DOHH2 (cell line): Measurements from ENCODE around the gene CCDC106.

Experiments
- H3F3A ChIP-seq: fragments of 200-600 bp; sonication (generic), shearing (Covaris generic); 2 replicates; pipeline ENCODE4 v1.6.0; 2016; ENCODE audit warnings: antibody characterized with exemption, mild to moderate bottlenecking; ENCODE audit not compliant: control insufficient read depth, insufficient read depth
- H3K27ac ChIP-seq: fragments of 200-600 bp; sonication (generic); 2 replicates; pipeline ENCODE4 v1.5.1; 2014; ENCODE audit warnings: low read depth, mild to moderate bottlenecking, low read length, moderate library complexity
- H3K27me3 ChIP-seq: fragments of 200-600 bp; sonication (generic); 2 replicates; pipeline ENCODE4 v1.6.1; 2014; ENCODE audit warnings: mild to moderate bottlenecking, low read length, mixed read lengths; ENCODE audit not compliant: control insufficient read depth
- H3K36me3 ChIP-seq: fragments of 200-600 bp; sonication (generic); 2 replicates; pipeline ENCODE4 v1.6.1; 2014; ENCODE audit warnings: mild to moderate bottlenecking, low read length, moderate library complexity, mixed read lengths; ENCODE audit not compliant: control insufficient read depth
- H3K4me1 ChIP-seq: fragments of 200-600 bp; sonication (generic); 2 replicates; pipeline ENCODE4 v1.6.1; 2014; ENCODE audit warnings: mild to moderate bottlenecking, low read length, mixed read lengths; ENCODE audit not compliant: control insufficient read depth
- H3K4me2 ChIP-seq: fragments of 200-600 bp; sonication (generic); 2 replicates; pipeline ENCODE4 v1.6.0; 2014; ENCODE audit warnings: mild to moderate bottlenecking, low read length, moderate library complexity
- H3K4me3 ChIP-seq: fragments of 200-600 bp; sonication (generic); 2 replicates; pipeline ENCODE4 v1.5.1; 2014; ENCODE audit warnings: mild to moderate bottlenecking, low read length, mixed read lengths
- H3K79me2 ChIP-seq: fragments of 200-600 bp; sonication (generic); 2 replicates; pipeline ENCODE4 v1.6.1; 2014; ENCODE audit warnings: mild to moderate bottlenecking, low read length, mixed read lengths; ENCODE audit not compliant: control insufficient read depth
- H3K9me2 ChIP-seq: fragments of 200-600 bp; sonication (generic); replicated peaks from 2 replicates; pipeline ENCODE4 v1.6.1; 2014; ENCODE audit warnings: mild to moderate bottlenecking, low read length, mixed read lengths; ENCODE audit not compliant: control insufficient read depth
- H3K9me3 ChIP-seq: fragments of 200-600 bp; sonication (generic); 2 replicates; pipeline ENCODE4 v1.6.1; 2014; ENCODE audit warnings: antibody characterized with exemption, low read length, mixed read lengths; ENCODE audit not compliant: control insufficient read depth, insufficient read depth
- H4K20me1 ChIP-seq: fragments of 200-600 bp; sonication (generic); 2 replicates; pipeline ENCODE4 v1.6.0; 2014; ENCODE audit warnings: low read depth, mild to moderate bottlenecking, antibody characterized with exemption, low read length, moderate library complexity; ENCODE audit not compliant: control insufficient read depth, insufficient read depth
- EZH2phosphoT487 ChIP-seq: fragments of 200-600 bp; sonication (generic); IDR thresholded peaks from 2 replicates; pipeline ENCODE4 v1.6.1; 2017; ENCODE audit warnings: borderline replicate concordance, mild to moderate bottlenecking, antibody characterized with exemption, low read length, moderate library complexity, mixed read lengths
- TF ChIP-seq, protein P1 (sequence below): fragments of 200-600 bp; sonication (generic); IDR thresholded peaks from one replicate; pipeline ENCODE4 v1.5.1; 2014; ENCODE audit warnings: antibody characterized with exemption, mild to moderate bottlenecking, low read depth, low read length; ENCODE audit not compliant: poor library complexity, severe bottlenecking

Gene CCDC106

DNA sequence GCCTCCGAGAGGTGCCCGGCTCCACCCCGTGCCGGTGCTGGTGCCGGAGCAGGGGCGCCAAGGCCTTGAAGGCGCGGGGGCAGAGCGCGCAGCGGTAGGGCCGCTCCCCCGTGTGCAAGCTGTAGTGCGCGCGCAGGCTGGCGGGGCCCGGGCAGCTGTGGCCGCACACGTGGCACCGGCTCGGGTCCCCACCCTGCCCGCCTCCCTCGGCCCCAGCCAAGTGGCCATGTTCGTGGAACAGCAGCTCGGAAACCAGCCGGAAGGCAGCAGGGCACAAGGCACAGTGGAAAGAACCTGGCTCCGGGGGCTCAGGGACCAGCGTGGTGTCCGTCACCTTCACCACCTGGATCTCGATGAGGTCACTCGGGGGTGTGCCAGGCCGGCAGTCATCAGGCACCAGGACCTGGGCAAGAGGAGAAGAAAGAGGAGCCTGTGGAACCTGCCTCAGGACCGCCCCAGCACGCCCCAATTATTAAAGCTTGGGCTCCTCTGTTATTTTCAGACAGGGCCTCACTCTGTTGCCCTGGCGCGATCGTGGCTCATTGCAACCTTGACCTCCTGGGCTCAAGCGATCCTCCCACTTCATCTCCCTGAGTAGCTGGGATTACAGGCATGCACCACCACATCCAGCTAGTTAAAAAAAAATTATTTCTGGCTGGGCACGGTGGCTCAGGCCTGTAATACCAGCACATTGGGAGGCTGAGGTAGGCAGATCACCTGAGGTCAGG lies 25.6 kb upstream of the CCDC106 start:
- Histone ChIP-seq H3K9me3 (no peaks in the 10 kb centered on the region), H3K4me1 (peaks cover 14% of the 10 kb centered on the region), H3K4me3 (no peak overlapping the region), H3K36me3 (peaks cover 5% of the 10 kb centered on the region; the same call in 1 of the 2 replicates), H3K4me2 (no peak overlapping the region), H4K20me1 (peaks cover 4% of the 10 kb centered on the region; the same call in 1 of the 2 replicates), H3K9me2 (no peaks in the 10 kb centered on the region), H3K27me3 (no peaks in the 10 kb centered on the region), H3K27ac (no peak overlapping the region), H3K79me2 (no peaks in the 10 kb centered on the region), H3F3A (peaks cover 11% of the 10 kb centered on the region)
- no peak for TF ChIP-seq EZH2phosphoT487
- TF ChIP-seq, protein P1, sequence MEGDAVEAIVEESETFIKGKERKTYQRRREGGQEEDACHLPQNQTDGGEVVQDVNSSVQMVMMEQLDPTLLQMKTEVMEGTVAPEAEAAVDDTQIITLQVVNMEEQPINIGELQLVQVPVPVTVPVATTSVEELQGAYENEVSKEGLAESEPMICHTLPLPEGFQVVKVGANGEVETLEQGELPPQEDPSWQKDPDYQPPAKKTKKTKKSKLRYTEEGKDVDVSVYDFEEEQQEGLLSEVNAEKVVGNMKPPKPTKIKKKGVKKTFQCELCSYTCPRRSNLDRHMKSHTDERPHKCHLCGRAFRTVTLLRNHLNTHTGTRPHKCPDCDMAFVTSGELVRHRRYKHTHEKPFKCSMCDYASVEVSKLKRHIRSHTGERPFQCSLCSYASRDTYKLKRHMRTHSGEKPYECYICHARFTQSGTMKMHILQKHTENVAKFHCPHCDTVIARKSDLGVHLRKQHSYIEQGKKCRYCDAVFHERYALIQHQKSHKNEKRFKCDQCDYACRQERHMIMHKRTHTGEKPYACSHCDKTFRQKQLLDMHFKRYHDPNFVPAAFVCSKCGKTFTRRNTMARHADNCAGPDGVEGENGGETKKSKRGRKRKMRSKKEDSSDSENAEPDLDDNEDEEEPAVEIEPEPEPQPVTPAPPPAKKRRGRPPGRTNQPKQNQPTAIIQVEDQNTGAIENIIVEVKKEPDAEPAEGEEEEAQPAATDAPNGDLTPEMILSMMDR: no peak

DNA sequence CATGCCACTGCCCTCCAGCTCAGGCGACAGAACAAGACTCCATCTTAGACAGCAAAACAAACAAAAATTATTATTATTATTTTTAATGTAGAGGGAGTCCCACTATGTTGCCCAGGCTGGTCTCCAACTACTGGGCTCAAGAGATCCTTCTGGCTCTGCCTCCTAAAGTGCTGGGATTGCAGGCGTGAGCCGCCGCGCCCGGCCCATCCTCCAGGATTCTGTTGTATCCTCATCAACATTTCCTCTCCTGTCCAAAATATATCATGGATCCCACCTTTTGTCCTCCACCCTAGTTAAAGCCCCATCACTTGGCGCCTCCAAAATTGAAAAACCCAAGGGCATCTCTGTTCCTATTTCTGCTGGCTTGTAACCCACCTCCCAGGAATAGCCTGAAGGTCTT lies 24.9 kb upstream of the CCDC106 start:
- no peak for TF ChIP-seq EZH2phosphoT487
- TF ChIP-seq, protein P1: no peak
- H4K20me1 ChIP-seq: peaks cover 4% of the 10 kb centered on the region; the same call in 1 of the 2 replicates
- H3K9me3 ChIP-seq: no peaks in the 10 kb centered on the region
- no peaks in the 10 kb centered on the region for H3K79me2 ChIP-seq
- H3K27ac ChIP-seq: no peak overlapping the region
- H3K27me3 ChIP-seq: no peaks in the 10 kb centered on the region
- H3K4me2 ChIP-seq: peak overlapping the region; percentile 14; the same call in 1 of the 2 replicates
- H3K9me2 ChIP-seq: no peaks in the 10 kb centered on the region
- H3K4me1 ChIP-seq: peaks cover 14% of the 10 kb centered on the region
- no peak overlapping the region for H3K4me3 ChIP-seq
- H3K36me3 ChIP-seq: no peaks in the 10 kb centered on the region
- peaks cover 11% of the 10 kb centered on the region for H3F3A ChIP-seq

DNA sequence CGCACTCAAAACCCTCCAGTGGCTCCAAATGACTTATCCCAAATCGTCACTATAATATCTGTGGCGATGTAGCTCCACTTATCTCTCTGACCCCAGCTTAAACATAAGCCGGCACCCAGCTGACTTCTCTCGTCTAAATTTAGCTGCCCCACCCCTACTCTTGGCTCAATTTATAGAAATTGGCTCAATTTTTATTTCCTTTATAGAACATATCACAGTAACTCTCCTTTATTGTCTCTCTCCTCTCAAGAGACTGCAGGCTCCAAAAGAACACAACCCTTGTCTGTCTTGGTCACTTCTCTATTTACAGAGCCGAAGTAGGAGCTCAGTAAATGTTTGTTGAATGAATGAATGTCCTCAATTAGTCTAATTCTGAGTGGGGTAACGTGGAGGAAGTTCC lies 24.5 kb upstream of the CCDC106 start:
- no peak overlapping the region for H3K27ac ChIP-seq
- H3K27me3 ChIP-seq: no peaks in the 10 kb centered on the region
- no peaks in the 10 kb centered on the region for H3K36me3 ChIP-seq
- H3K79me2 ChIP-seq: no peaks in the 10 kb centered on the region
- peaks cover 14% of the 10 kb centered on the region for H3K4me1 ChIP-seq
- H4K20me1 ChIP-seq: peaks cover 4% of the 10 kb centered on the region; the same call in 1 of the 2 replicates
- peak overlapping the region; percentile 14; the same call in 1 of the 2 replicates for H3K4me2 ChIP-seq
- TF ChIP-seq, protein P1: no peak
- no peak for TF ChIP-seq EZH2phosphoT487
- H3K9me2 ChIP-seq: no peaks in the 10 kb centered on the region
- no peaks in the 10 kb centered on the region for H3K9me3 ChIP-seq
- H3K4me3 ChIP-seq: peak overlapping the region; percentile 33
- H3F3A ChIP-seq: peaks cover 11% of the 10 kb centered on the region
